GM12864 (cell line): ENCODE data around the gene NFRKB.
A peak's percentile ranks its signal among the peaks of the same experiment; 100 is the strongest.

Experiments used
- DNase-seq: peaks from one replicate; pipeline ENCODE4 v3.0.0-alpha.2; 2011; ENCODE audit warnings: low read depth
- H3K4me3 ChIP-seq: 2 replicates; pipeline ENCODE4 v1.5.1; 2011; ENCODE audit warnings: mild to moderate bottlenecking, low read depth, low read length, control low read depth
- CTCF ChIP-seq: IDR thresholded peaks from 2 replicates; pipeline ENCODE4 v1.5.1; 2011; ENCODE audit warnings: low read depth, mild to moderate bottlenecking, moderate library complexity, low read length, control low read depth, inconsistent platforms; ENCODE audit errors: missing control alignments

Gene NFRKB

GRCh38 chr11:129895126-129896041 is at the start of gene NFRKB:
NFRKB (minus strand) TSS chr11:129895578; CDS start chr11:129892849, 2,729 bp downstream.
- TF ChIP-seq CTCF = no peak
- peak; percentile 30 for DNase-seq
- peak within 1 kb of the TSS; percentile 99 for H3K4me3 ChIP-seq

GRCh38 chr11:129944696-129945095 is 49.3 kb upstream of the NFRKB start:
- no peak for DNase-seq
- TF ChIP-seq CTCF = no peak

DNA sequence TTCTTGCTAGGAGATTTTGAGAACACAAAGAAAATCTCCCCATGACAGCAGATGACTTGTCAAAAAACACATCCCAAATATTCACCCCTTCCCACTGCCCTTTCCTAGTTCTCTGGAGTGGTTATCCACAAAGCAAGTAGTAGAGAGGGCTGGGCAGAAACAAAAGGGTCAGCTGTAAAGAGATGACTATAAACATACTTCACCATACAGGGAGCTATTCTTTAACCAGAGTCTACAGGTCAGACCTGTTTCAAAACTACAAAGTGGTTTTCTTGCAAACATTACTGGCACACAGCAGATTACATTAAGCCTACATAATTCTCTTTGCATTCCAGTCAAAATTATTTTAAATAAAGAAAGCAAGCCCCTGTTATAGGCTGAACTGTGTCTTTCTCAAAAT is 47.7 kb upstream of the NFRKB start:
- no peak for TF ChIP-seq CTCF
- no peak overlapping the region for H3K4me3 ChIP-seq
- no peak for DNase-seq

More at GRCh38 chr11:129944696-129945095, 49.3 kb upstream of the NFRKB start:
- H3K4me3 ChIP-seq = no peak overlapping the region

- no peak overlapping the region for H3K4me3 ChIP-seq
- TF ChIP-seq CTCF = no peak
- no peak for DNase-seq
These were observed 44.1 kb upstream of the NFRKB start for GRCh38 chr11:129939510-129939909.

DNA sequence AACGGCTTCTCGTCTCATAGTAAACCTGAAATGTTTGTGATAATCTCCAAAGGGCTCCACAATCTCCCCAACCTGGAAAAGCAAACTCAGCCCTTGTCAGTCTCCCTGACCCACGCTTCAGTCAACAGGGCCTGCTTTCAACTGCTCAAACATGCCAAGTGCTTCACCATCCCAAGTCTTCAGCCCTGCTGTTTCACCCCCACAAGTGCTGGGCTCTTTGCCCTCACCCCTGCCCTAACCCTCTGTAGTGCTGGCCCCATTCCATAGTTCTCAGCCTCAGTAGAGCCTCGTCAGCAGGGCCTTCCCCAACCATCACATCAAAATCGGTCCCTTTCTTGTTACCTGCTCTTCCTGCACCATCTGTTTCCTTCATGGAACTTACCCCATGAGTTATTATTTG is 43.4 kb upstream of the NFRKB start:
- TF ChIP-seq CTCF = no peak
- no peak overlapping the region for H3K4me3 ChIP-seq
- no peak for DNase-seq

- H3K4me3 ChIP-seq = no peak overlapping the region
- no peak for TF ChIP-seq CTCF
- DNase-seq = no peak
These were observed 42.3 kb upstream of the NFRKB start for GRCh38 chr11:129937592-129938238.
